Panc1 (cell line): ENCODE data around the gene VPS52. TPM values are rescaled to one million over a fixed set of nuclear protein-coding genes. Genes with fewer than 3 reads are reported as not detected.

Experiments
- ATAC-seq: fragments of 200-7000 bp; cut with Tn5 transposase; 2 replicates; pipeline ENCODE4 v1.9.1; 2020; ENCODE audit warnings: mild to moderate bottlenecking, moderate library complexity
- BruUV-seq: library from RNA; stranded (reverse); fragments of 400-500 nt; replicated peaks from 2 replicates; lab custom pipeline; 2021; lab: Mats Ljungman, UMichigan
- CTCF ChIA-PET: fragments of 300-600 bp; sonication (Branson Sonifier 250); formaldehyde crosslinking; loops from one replicate; lab custom pipeline; 2022; ENCODE audit warnings: antibody characterized with exemption; lab: Charles Lee
- POLR2A ChIA-PET: fragments of 300-600 bp; sonication (Branson Sonifier 250); formaldehyde crosslinking; loops from one replicate; lab custom pipeline; 2022; ENCODE audit warnings: antibody characterized with exemption; lab: Charles Lee
- DNase-seq: peaks from one replicate; pipeline ENCODE4 v3.0.0-alpha.2; 2010; ENCODE audit warnings: low read depth, low spot score
- H3K27ac ChIP-seq: 2 replicates; pipeline ENCODE4 v1.5.1; 2011; ENCODE audit warnings: mild to moderate bottlenecking, low read length, inconsistent platforms
- H3K27me3 ChIP-seq: fragments of 200-500 bp; sonication (Bioruptor generic); 2 replicates; pipeline ENCODE4 v1.6.0; 2014; ENCODE audit warnings: low read length, inconsistent platforms; ENCODE audit not compliant: control insufficient read depth, insufficient read depth
- H3K36me3 ChIP-seq: fragments of 200-500 bp; sonication (Bioruptor generic); 2 replicates; pipeline ENCODE4 v1.5.1; 2014; ENCODE audit warnings: inconsistent platforms, mild to moderate bottlenecking, low read length, moderate library complexity; ENCODE audit not compliant: control insufficient read depth, insufficient read depth
- H3K4me1 ChIP-seq: 2 replicates; pipeline ENCODE4 v1.5.1; 2011; ENCODE audit warnings: inconsistent platforms, mild to moderate bottlenecking, low read length, moderate library complexity; ENCODE audit not compliant: control insufficient read depth, insufficient read depth
- H3K4me3 ChIP-seq, 2 experiments: 2 replicates each; pipeline ENCODE4 v1.5.1; 2011 to 2012; ENCODE audit warnings: low read depth in 2 of 2, low read length in 2 of 2, mild to moderate bottlenecking in 2 of 2, inconsistent platforms in 1 of 2, moderate library complexity in 1 of 2
- H3K9me3 ChIP-seq: fragments of 200-500 bp; sonication (Bioruptor generic); 2 replicates; pipeline ENCODE4 v1.5.1; 2014; ENCODE audit warnings: low read depth, mild to moderate bottlenecking, inconsistent platforms, low read length, moderate library complexity; ENCODE audit not compliant: control insufficient read depth, insufficient read depth
- POLR2AphosphoS5 ChIP-seq: IDR thresholded peaks from 2 replicates; pipeline ENCODE4 v1.6.1; 2012; ENCODE audit warnings: mild to moderate bottlenecking, low read depth, low read length, moderate library complexity
- SIN3A ChIP-seq: IDR thresholded peaks from 2 replicates; pipeline ENCODE4 v1.6.1; 2012; ENCODE audit warnings: low read depth, mild to moderate bottlenecking, low read length, moderate library complexity, borderline replicate concordance; ENCODE audit not compliant: insufficient read depth
- TCF7L2 ChIP-seq: IDR thresholded peaks from 2 replicates; pipeline ENCODE4 v1.6.1; 2011; ENCODE audit warnings: mild to moderate bottlenecking, low read depth, low read length, inconsistent platforms
- in situ Hi-C: cut with HindIII; loops from 2 replicates; pipeline ENCODE4 v1.10.0; 2016; ENCODE audit warnings: low sequenced_read_pairs, low pct_unique_long_range_greater_than_20kb
- intact Hi-C: fragments of 100-400 bp; cut with micrococcal nuclease; formaldehyde crosslinking; loops from one replicate; pipeline ENCODE4 v1.10.0; 2022; ENCODE audit not compliant: unreplicated experiment
- total RNA-seq: library from RNA; stranded (reverse); gene quantifications from one replicate; pipeline ENCODE4 v1.2.1, GENCODE V29; 2021; ENCODE audit not compliant: unreplicated experiment
- TF ChIP-seq, protein P1 (sequence below): fragments of 450-650 bp; IDR thresholded peaks from 2 replicates; pipeline ENCODE4 v1.5.1; 2017; ENCODE audit warnings: mild to moderate bottlenecking
- TF ChIP-seq, protein P2 (sequence below), 2 experiments: IDR thresholded peaks; 2 replicates each; pipeline ENCODE4 v1.6.1; 2011 to 2012; ENCODE audit warnings: low read depth in 2 of 2, control low read depth in 1 of 2, low read length in 1 of 2, mild to moderate bottlenecking in 1 of 2, moderate library complexity in 1 of 2; ENCODE audit not compliant: insufficient read depth in 1 of 2

The VPS52 gene
- total RNA-seq, 1 experiment from 2014 or later: 77.7 TPM

DNA sequence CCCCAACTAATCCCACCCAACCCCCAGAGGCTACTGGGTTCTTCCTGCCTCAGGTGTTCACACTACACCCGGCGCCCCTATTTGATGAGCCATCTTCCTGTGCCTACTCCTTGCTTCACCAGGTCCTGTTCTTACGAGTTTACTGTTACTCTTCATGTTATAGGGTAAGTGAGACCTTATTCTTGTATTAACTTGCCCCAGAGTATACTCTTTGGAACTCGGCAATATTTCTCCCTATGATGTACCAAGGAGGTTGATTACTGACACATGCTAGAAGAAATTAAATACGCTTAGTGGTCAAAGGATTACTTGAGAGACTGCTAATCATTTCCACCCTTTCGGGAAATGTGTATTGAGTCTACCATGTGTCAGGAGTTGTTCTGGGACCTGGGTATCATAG, 54.4 kb downstream of the VPS52 start:
- POLR2A ChIA-PET: no interaction called here

DNA sequence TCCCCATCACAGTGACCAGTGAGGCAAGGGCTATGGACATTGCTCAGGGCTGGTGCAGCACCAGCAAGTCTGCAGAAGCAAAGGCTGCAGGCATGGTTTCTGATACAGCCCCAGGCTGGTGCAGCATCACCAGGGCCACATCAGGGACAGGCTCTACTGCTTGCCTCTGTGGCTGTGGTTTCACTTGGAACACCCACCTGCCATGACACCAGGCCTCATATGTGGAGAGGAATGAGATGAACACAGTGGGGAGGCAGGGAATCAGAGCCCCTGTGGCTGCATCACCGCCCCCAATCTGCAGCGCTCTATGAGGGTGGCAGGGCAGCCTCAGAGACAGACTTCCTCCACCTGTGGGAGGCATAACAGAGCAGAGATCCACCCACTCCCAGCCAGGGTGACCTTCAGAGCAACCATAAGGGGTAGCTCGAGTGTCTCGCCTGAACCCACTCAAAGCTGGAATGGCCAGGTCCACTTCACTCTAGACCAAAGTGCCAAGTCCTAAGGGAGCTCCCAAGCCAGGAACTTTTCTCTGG, 55.5 kb downstream of the VPS52 start:
- H3K36me3 ChIP-seq: no peaks in the 10 kb centered on the region
- H3K9me3 ChIP-seq: no peaks in the 10 kb centered on the region
- CTCF ChIA-PET: no interaction called here
- peaks cover 10% of the 10 kb centered on the region for H3K4me1 ChIP-seq
- no peak for ATAC-seq
- in situ Hi-C loops: no loop called here
- H3K27me3 ChIP-seq: no peaks in the 10 kb centered on the region
- TF ChIP-seq SIN3A (no peak), POLR2AphosphoS5 (no peak), TCF7L2 (no peak)
- TF ChIP-seq, protein P1, sequence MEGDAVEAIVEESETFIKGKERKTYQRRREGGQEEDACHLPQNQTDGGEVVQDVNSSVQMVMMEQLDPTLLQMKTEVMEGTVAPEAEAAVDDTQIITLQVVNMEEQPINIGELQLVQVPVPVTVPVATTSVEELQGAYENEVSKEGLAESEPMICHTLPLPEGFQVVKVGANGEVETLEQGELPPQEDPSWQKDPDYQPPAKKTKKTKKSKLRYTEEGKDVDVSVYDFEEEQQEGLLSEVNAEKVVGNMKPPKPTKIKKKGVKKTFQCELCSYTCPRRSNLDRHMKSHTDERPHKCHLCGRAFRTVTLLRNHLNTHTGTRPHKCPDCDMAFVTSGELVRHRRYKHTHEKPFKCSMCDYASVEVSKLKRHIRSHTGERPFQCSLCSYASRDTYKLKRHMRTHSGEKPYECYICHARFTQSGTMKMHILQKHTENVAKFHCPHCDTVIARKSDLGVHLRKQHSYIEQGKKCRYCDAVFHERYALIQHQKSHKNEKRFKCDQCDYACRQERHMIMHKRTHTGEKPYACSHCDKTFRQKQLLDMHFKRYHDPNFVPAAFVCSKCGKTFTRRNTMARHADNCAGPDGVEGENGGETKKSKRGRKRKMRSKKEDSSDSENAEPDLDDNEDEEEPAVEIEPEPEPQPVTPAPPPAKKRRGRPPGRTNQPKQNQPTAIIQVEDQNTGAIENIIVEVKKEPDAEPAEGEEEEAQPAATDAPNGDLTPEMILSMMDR: no peak
- TF ChIP-seq, protein P2, sequence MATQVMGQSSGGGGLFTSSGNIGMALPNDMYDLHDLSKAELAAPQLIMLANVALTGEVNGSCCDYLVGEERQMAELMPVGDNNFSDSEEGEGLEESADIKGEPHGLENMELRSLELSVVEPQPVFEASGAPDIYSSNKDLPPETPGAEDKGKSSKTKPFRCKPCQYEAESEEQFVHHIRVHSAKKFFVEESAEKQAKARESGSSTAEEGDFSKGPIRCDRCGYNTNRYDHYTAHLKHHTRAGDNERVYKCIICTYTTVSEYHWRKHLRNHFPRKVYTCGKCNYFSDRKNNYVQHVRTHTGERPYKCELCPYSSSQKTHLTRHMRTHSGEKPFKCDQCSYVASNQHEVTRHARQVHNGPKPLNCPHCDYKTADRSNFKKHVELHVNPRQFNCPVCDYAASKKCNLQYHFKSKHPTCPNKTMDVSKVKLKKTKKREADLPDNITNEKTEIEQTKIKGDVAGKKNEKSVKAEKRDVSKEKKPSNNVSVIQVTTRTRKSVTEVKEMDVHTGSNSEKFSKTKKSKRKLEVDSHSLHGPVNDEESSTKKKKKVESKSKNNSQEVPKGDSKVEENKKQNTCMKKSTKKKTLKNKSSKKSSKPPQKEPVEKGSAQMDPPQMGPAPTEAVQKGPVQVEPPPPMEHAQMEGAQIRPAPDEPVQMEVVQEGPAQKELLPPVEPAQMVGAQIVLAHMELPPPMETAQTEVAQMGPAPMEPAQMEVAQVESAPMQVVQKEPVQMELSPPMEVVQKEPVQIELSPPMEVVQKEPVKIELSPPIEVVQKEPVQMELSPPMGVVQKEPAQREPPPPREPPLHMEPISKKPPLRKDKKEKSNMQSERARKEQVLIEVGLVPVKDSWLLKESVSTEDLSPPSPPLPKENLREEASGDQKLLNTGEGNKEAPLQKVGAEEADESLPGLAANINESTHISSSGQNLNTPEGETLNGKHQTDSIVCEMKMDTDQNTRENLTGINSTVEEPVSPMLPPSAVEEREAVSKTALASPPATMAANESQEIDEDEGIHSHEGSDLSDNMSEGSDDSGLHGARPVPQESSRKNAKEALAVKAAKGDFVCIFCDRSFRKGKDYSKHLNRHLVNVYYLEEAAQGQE (IDR thresholded peaks at IDR 0.05; ENCODE audit: insufficient read depth in 1 of 2, low read depth in 2 of 2, low read length in 1 of 2): no peak
- intact Hi-C loops: no loop called here
- no peak overlapping the region for H3K27ac ChIP-seq
- POLR2A ChIA-PET: no interaction called here
- BruUV-seq: no TSS peak
- H3K4me3 ChIP-seq: no peak overlapping the region
- DNase-seq: no peak

More for the DNA sequence above, 54.4 kb downstream of the VPS52 start:
- no TSS peak for BruUV-seq
- Histone ChIP-seq H3K27me3 (no peaks in the 10 kb centered on the region), H3K4me1 (peaks cover 10% of the 10 kb centered on the region), H3K4me3 (no peak overlapping the region), H3K27ac (no peak overlapping the region), H3K9me3 (no peaks in the 10 kb centered on the region), H3K36me3 (no peaks in the 10 kb centered on the region)
- intact Hi-C loops (no loop called here), in situ Hi-C loops (no loop called here)
- DNase-seq (no peak), ATAC-seq (no peak)
- CTCF ChIA-PET: no interaction called here
- TF ChIP-seq TCF7L2: no peak
- no peak for TF ChIP-seq SIN3A
- no peak for TF ChIP-seq POLR2AphosphoS5
- TF ChIP-seq, protein P2 (IDR thresholded peaks at IDR 0.05; ENCODE audit: insufficient read depth in 1 of 2, low read depth in 2 of 2, low read length in 1 of 2): no peak
- TF ChIP-seq, protein P1: no peak
